Kidney glomerular epithelial cell (primary cell): Measurements from ENCODE around the gene SLC35B2.

Experiments used
- DNase-seq: peaks from one replicate; lab custom pipeline; 2025; lab: John Stamatoyannopoulos, UW

The SLC35B2 gene

DNA sequence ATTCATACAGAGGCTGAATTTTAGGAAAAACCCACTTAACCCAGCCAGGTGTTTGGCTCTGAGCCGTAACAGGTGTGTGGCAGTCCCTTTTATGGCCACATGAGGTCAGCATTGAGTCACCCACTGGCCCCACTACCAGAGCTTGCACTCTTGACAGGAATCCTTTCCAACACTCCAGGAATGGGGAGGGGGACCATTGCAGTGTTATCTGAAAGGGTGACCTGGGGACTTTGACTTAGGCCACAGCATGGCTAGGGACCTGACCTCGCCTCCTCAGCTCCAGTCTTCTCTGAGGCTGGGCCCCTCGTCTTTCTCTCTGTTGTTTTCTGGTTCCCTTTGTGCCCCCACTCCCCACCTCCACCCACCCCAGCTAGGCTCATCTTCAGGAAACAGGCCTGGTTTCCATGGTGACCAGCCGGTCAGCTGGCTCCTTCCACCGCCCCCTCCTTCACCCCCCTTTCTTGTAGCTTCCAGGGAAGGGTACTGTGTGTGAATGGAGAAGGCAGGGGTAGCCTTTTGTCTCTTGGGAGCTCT, 10.8 kb upstream of the SLC35B2 start:
- no peak for DNase-seq

GRCh38 chr6:44267252-44267651, 9.9 kb upstream of the SLC35B2 start:
- no peak for DNase-seq

GRCh38 chr6:44266347-44266746, 9.0 kb upstream of the SLC35B2 start:
- no peak for DNase-seq

- DNase-seq, result no peak
Measured at GRCh38 chr6:44265722-44266233, 8.4 kb upstream of the SLC35B2 start.

- peak; percentile 88 for DNase-seq
Measured at GRCh38 chr6:44265007-44265721, 7.8 kb upstream of the SLC35B2 start, which contains the start of gene NFKBIE. NFKBIE (minus strand) TSS chr6:44265551; CDS start chr6:44265346, 205 bp downstream.

DNA sequence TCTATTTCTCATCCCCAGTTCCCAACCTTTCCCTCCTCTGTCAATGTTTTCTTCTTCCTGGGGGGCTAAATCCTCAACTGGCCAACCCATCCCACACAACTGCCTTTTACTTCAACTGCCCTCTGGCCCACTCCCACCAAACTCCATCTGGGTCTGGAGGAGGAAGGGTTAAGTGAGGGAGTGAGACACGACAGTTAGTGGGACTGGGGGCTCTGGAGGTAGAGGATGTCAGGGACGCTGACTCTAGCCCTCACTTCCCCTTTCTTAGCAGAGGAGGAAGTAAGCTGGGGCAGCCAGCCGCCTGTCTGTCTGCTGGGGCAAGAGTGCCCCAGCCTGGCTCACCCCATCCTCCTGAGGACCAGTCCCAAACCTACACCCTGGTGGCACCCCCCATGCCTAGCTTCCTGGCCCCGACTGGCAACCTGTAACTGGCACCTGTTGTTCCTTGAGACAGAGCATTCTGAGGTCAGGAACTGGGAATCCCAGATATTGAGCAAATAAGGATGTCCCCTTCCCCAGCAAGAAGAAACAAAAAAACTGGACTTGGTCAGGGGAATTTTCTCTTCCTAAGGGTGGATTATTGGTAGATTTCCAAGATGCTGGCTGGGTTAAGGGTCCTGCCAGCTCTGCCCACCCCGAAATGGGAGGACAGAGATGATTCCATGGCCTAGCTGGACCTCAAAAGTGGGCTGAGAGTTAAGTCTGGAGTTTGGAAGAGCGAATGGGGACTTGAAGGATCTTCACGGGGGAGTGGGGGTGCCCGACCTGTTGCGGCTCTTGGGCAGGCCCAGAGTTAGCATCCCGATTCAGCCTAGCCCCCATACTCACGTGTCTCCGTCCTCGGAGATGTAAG, 7.1 kb upstream of the SLC35B2 start:
- no peak for DNase-seq

- peak; percentile 51 for DNase-seq
Measured at GRCh38 chr6:44263354-44264100, 6.2 kb upstream of the SLC35B2 start.

DNA sequence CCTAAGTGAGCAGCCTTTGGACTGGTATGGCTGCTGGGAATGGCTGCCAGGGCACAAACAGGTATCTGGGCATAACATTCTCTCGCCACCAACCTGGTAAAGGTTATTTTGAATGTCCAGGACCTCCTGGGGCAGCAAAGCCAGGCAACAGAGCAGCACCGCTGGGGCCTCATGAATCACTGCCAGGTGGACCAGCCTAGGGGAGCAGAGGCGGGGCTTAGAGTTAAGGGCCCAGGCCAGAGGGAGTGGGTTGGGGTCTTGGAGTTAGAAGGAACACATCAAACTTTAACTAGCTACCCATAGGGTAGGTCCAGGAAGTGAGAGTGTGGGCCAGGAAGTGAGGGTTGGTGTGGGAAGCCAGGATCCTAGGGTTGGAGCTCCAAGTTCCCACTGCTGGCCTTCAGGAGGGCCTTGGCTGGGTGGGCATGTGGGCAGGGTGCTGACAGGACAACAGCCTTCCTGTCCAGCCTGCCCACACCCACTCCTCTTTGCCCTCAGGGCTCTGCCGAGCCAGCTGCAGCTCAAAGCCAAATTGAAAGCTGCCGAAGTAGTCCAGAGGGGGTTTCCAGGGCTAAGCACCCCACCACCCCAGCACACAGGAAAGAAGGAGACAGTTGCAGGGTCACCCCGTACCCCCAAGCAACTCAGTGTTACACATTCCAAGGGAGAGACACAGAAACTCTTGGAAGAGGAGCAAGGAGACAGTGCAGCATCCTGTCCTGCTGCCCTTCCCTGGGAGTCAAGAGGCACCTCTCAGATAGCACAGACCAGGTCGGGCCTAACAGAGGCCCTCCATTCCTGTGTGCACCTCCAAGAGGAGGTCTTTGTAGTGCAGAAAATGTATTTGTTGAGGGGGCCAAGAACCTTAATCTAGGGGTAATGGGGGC, 5.4 kb upstream of the SLC35B2 start:
- no peak for DNase-seq

- DNase-seq, result no peak
Measured at GRCh38 chr6:44261581-44261980, 4.3 kb upstream of the SLC35B2 start.

DNA sequence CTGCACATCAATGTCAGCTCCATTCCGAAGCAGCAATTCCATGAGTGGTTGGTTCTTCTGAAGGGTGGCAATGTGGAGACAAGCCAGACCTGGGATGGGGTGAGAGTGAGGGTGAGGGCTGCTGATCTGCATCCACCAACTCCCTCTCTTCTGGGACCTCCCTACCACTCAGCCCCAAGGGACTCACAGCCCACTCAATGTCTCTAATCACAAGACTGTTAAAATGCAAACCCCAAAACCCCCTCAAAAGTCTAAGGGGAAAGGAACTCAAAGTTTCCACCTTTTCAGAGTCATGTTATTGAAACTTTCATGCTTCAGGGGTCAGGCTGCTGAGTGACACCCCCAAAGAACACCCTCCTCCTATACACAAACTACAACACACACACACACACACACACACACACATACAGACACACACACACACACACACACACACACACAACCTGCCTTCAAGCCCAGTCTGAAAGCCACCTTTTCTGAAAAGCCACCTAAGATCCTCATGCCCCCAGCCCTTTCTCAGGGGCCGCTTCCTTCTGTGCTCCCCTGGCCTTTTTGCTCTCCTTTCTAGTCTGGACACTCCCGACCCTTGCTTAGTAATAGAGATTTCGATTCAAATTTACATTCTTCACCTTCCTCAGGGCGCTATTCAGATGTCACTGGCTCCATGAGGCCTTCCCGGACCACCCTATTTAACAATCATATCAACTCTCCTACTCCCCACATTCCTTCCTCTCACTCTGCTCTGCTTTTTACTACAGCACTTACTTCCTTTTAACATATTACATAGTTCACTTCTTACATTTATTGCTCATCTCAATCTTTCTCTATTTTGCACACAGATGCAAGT, 3.3 kb upstream of the SLC35B2 start:
- no peak for DNase-seq

- DNase-seq, result no peak
Measured at GRCh38 chr6:44260011-44260410, 2.7 kb upstream of the SLC35B2 start.

DNA sequence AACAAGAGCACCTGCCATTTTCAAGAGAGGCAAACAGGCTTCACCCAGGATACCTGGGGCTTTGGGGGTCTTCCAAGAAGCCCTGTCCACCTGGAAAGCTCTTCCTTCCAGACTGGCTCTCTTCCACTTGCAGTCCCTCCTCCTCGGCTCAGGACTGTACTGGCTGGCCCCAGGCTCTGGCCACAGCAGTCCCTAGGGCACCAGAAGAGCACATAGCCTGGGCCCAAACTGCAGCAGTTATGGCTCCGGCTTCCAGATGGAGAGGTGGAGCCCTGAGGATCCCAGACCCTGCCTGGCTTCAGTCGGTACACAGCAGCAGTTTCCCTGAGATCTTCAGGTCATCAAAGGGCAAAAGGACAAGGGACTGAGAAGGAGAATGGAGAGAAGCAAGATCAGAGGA, 1.6 kb upstream of the SLC35B2 start:
- no peak for DNase-seq

- DNase-seq, result no peak
Measured at GRCh38 chr6:44258325-44258863, 1.1 kb upstream of the SLC35B2 start.

DNA sequence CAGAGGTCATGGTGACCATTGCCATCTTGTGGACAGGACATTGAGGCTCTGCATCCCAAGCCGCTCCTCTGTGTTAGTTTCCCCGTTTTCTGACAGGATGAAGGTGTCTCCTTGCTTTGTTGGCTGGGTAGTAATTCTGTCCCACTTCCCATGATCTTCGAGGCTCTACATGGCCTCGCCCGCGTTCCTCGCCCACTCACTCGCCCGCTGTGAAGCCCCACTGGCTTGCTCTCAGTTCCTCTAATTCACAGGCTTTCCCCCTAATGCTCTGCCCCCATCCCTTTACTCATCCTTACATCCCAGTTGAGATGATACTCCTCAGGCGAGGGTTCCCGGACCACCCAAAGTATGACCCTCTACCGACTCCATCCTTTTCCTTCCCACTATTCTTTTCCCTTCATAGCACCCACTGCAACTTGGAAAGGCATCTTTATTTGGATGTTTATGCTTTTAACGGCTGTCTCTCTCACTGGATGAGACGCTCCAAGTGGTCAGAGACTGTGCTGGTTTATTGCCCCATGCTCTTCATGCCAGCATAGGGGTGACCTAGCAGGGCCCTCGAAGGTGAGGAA, 511 bp upstream of the SLC35B2 start:
- no peak for DNase-seq

- no peak for DNase-seq
Measured at GRCh38 chr6:44256775-44257024, 628 bp downstream of the SLC35B2 start.

DNA sequence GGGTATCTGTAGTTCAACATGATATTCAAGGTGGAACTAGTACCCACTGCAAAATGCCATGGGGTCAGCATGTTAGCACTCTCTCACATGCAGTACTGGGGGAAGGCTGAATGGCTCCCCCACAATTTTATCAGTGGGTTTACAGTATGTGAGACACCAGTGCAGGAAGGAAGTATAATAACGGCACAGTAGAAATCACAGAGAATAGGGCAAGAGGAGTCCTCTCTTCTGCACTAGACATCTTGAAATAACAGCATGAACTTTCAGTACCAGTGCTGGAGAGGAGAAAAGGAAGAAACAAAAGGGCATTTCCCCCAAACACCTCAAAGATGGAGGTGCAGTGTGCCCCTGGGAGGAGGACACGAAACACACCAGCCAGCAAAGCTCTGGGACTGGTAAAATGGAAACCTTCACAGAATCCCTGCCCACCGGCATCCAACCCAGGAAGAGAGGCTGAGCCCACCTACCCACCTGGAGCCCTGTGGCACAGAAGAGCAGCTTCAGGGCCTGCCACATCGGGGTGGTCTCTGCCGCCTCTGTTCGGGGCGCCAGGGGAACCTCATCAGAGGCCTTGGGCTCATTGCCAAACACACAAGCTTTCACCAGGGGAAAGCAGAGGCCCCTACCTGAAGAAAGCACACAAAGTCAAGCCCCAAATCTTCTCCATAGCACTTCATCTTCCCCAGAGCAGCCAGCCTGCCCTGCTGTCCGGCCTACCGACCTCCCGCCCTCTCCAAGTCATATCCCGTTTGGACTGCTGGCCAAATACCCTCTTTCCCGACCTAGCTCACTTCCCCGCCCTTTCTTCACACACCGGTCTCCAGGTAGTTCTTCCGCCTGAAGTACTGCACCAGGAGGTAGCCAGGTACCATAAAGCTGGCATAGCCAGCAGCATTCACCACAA, 1.2 kb downstream of the SLC35B2 start:
- DNase-seq, result no peak

DNA sequence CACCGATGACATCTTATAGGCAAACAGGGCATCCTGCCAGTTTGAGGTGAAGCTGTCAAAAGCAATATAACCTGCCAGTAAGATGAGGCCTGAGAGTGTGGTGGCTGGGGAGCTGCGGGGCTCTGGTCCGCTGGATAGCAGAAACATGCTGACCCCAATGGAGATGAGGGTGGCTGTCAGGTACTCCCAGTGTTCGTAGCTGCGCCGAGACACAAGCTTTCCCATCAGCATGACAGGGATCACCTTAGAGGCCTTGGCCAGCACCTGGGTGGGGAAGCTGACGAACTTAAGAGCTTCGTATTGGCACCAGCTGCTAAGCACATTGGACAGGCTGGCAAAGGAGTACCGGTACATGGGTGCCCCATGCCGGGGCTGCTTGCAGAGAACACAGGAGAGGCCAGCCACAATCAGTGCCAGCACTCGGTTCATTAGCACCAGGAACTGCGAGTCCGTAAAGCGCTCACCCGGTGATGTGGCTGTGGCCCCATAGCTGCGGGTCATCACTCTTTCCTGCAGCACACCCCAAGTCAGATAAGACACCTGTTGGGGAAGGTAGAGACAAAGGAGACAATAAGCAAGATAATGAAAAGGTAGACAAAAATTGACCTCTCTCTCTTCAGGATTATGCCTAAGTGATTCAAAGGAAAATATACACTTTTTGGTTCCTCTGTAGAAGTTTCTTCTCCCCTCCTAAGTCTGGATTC, 2.1 kb downstream of the SLC35B2 start:
- DNase-seq, result no peak
